GM21619 (cell line): ENCODE results near the gene SMYD3.

Source experiments
- ATAC-seq: cut with Tn5 transposase; IDR thresholded peaks from one replicate; pipeline ENCODE4 v1.9.1; 2021; ENCODE audit not compliant: unreplicated experiment

The SMYD3 gene

DNA sequence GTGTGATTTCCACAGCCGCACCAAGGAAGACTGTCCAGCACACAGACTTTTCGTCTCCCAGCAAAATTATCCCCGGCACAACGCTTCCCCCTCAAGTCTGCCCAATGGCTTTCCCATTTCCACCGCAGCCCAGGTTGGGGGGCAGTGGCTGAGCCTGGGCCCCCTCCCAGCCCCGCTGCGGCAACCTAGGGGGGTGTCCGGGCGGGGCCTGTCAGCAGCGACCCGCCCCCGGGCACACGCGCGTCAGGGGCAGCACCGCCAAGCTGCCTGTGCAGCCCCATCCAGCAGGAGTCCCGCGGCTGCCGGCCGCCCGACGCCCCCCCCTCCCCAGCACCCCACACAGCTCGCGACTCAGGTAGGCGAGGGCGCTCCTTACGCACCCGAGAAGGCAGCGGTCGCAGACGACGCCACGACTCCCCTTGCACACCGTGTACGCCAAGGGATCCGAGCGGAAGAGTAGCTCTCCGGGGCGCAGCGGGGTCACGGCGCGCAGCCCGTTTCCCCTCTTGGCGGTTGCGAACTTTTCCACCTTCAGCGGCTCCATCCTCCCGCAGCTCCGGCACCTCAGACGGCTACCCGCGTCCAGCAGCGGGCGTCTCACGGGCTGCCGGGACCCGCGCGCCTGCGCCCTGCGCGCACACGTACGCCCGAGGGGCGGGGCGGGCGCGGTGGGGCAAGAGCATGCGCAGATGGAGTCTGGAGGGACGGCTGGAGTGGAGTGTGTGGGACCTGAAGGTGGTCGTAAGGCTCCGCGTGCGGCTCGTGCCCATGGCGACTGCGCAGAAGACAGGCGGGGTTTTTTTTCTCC is at the start of gene SMYD3:
Gene SMYD3, minus strand, starts transcription at position 606 of the 808 bp plus-strand sequence.
- ATAC-seq: peak; percentile 74

GRCh38 chr1:246554201-246554600 is 47.1 kb upstream of the SMYD3 start:
- ATAC-seq: no peak

- no peak for ATAC-seq
Observed at GRCh38 chr1:246552110-246552509, 45.0 kb upstream of the SMYD3 start.

GRCh38 chr1:246550402-246550801 is 43.3 kb upstream of the SMYD3 start:
- ATAC-seq: no peak

DNA sequence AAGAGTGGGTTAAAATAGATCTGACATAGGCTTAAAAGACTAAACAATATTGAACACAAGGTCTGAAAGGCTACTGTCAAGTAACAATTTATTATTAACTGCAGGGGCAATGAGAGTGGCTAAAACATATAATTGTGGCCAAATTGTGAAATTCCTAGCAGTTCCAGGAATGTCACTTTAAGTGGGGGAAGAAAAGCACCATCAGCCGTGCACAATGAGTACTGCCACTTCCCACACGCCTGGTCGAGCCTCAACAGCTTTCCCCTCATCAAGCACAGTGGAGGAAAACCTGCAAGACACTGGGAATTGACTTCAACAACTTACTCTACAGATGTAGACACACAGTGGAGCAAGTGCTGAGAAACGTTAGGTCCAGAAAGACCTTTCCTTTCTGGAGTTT is 42.6 kb upstream of the SMYD3 start:
- ATAC-seq: no peak

GRCh38 chr1:246544001-246544400 is 36.9 kb upstream of the SMYD3 start:
- no peak for ATAC-seq

GRCh38 chr1:246540738-246541491 is 33.8 kb upstream of the SMYD3 start:
- no peak for ATAC-seq

- no peak for ATAC-seq
Observed at GRCh38 chr1:246537887-246538286, 30.8 kb upstream of the SMYD3 start.

GRCh38 chr1:246537441-246537840 is 30.4 kb upstream of the SMYD3 start:
- ATAC-seq: no peak

DNA sequence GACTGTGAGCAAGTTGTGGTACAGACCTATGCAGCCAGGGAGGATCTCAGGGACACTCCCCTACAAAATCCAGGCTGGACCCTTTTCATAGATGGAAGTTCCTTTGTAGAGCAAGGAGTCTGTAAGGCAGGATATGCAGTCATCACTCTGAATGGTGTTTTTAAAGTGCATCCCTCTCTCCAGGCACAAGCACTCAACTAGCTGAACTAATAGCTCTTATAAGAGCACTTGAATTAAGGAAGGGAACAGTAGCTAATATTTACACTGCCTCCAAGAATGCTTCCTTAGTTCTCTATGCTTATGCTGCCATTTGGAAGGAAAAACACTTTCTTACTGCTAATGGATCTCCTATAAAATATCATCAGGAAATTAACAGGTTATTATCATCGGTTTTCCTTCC is 27.0 kb upstream of the SMYD3 start:
- no peak for ATAC-seq

- no peak for ATAC-seq
Observed at GRCh38 chr1:246533371-246533905, 26.4 kb upstream of the SMYD3 start.

- no peak for ATAC-seq
Observed at GRCh38 chr1:246532519-246532918, 25.4 kb upstream of the SMYD3 start.

- no peak for ATAC-seq
Observed at GRCh38 chr1:246530482-246530881, 23.4 kb upstream of the SMYD3 start.

GRCh38 chr1:246528933-246529731 is 22.1 kb upstream of the SMYD3 start:
- ATAC-seq: no peak

DNA sequence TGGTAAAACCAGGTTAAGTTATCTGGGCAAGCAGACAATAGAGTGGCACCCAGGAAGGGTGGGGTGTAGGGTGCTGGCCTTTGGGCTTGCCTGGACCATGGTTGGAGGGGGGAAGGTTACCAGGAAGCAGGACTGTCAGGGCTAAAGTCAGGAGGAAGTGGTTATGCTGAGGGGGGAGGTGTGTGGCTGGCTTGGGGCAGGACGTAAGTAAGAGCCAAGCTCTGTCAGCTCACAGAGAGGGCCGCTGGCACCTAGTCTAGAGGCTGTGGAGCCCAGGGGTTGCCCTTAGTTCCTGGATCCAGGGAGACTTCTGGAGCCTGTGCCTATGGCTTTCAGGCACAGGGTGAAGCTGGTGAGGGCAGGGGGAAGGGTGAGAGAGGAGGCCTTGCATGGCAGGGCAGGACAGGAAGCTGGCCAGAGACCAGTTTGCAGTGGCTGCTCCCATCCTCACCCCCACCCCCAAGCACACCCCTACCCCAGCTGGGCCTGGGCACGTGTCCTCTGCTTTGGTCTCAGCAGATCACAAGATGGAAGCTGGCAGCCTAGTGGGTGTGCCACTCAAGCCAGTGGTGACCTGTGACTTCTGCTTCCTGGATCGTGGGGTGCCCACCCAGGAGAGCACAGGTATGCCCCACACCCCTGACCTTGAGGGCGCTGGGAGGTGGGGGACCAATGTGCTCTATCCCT is 20.5 kb upstream of the SMYD3 start:
- peak; percentile 81 for ATAC-seq

DNA sequence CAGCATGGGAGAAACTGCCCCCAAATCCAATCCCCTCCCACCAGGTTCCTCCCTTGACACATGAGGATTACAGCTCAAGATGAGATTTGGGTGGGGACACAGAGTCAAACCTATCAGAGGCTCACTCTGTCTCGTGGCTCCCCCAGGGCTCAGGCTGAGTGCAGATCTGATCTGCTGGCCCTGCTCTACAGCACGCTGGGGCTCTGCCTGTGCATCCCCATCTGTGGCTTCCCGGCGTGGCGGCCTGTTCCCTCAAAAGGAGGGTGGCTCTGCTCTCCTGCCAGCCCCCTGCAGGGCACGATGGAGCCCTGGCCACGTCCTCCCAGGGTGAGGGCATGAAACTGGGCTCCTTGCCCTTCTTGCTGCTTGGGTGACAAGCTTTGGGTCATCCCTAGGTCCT is 19.8 kb upstream of the SMYD3 start:
- ATAC-seq: no peak

- no peak for ATAC-seq
Observed at GRCh38 chr1:246526380-246526779, 19.3 kb upstream of the SMYD3 start.

- ATAC-seq: no peak
Observed at GRCh38 chr1:246519514-246519913, 12.4 kb upstream of the SMYD3 start.

DNA sequence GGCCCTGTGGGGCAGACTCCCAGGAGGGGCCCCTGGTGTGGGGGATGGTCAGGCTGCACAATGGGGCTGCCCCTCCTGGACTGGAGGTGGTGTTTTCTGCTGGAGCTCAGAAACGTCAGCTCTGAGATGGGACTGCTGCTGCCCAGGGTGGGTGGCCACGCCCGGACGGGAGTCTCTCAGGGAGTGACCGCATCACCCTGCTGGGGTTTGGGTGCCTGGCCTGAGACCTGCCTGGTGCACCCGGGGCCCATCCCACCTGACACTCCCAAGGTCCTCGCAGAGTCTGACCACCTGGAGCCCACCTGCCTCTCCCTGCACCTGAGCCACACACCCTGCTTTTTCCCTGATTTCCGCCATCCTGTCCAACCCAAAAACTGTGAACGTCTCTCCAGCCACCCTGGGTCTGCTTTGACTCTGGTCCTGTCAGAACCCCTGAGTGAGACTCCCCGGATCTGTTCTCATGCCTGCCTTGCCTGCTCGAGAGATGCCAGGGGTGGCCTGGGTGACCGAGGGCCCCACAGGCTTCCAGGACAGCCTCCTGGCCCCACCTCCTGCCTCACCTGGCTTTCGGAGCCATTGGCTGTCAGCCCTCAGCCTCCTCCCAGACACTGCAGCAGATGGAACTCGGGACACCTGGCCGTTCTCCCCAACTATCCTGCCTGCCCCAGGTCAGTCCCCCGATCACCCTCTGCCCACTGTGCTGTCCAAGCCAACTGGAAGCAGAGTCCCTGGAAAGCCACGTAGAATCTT is 11.6 kb upstream of the SMYD3 start:
- no peak for ATAC-seq

GRCh38 chr1:246517391-246517790 is 10.3 kb upstream of the SMYD3 start:
- ATAC-seq: no peak
